ENCODE results near the gene TCEAL3.

DNA sequence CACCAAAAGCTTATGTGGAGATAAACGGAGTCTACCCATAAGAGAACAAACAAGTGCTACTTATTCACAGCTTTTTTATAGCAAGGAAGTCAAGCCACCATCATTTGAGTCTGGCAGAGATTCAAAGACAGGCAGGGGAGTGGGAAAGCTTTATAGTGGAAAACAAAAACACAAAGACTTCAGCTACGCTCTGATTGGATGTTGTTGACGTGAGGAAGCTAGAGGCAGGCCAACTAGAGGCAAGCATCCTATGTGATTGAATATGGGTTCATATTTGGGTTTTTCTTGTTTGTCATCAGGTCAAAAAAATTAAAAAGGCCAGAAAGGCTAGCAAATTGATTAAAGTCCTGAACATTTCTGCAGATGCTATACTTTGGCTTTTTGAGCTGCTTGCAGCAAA, 23.2 kb upstream of the TCEAL3 start:
- TF ChIP-seq, protein P1, sequence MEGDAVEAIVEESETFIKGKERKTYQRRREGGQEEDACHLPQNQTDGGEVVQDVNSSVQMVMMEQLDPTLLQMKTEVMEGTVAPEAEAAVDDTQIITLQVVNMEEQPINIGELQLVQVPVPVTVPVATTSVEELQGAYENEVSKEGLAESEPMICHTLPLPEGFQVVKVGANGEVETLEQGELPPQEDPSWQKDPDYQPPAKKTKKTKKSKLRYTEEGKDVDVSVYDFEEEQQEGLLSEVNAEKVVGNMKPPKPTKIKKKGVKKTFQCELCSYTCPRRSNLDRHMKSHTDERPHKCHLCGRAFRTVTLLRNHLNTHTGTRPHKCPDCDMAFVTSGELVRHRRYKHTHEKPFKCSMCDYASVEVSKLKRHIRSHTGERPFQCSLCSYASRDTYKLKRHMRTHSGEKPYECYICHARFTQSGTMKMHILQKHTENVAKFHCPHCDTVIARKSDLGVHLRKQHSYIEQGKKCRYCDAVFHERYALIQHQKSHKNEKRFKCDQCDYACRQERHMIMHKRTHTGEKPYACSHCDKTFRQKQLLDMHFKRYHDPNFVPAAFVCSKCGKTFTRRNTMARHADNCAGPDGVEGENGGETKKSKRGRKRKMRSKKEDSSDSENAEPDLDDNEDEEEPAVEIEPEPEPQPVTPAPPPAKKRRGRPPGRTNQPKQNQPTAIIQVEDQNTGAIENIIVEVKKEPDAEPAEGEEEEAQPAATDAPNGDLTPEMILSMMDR (IDR thresholded peaks at IDR 0.05) = no peak
- TF ChIP-seq POLR2AphosphoS5 (IDR thresholded peaks at IDR 0.05) (no peak), POLR2A (IDR thresholded peaks at IDR 0.05) (no peak)

Measured in prostate gland (tissue), 2 donors.